Muscle of arm (tissue), 12 donors: ENCODE data around the gene BAG5. TPM values are rescaled to one million over a fixed set of nuclear protein-coding genes. Genes with fewer than 3 reads are reported as not detected.

Experiments
- DNase-seq: peaks from one replicate; pipeline ENCODE4 v3.0.0-alpha.2; 2013
- polyA plus RNA-seq, 12 donors: library from polyadenylated mRNA; unstranded; fragments of 120-200 nt; gene quantifications; one replicate each; pipeline ENCODE4 v1.2.1, GENCODE V29; 2013; ENCODE audit not compliant: insufficient read length in 12 of 12

Gene BAG5
- polyA plus RNA-seq, 12 donors, result 19.7 to 25.5 (median 23.0) TPM; not detected in 1

GRCh38 chr14:103574707-103575285 is 12.3 kb upstream of the BAG5 start:
- DNase-seq, result no peak

- no peak for DNase-seq
Measured at GRCh38 chr14:103574104-103574503, 11.6 kb upstream of the BAG5 start.

DNA sequence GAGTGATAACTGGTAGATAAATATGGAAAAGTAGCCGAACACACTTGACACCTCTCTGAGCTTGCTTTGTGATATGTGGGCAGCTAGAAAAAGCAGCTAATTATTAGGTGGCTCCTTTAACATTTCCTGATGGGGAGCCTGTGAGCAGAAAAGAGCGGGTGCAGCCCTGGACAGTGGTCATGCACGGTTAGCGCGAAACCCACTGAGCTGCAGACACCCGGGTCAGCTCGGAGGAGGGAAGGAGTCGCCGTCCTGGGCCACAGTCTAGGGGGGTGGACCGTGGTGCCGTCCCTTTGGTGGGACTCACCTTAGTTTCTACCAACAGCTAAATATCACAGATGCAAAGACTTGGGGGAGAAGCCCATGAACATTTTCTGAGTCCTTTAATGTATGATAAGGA is 7.0 kb upstream of the BAG5 start:
- no peak for DNase-seq

DNA sequence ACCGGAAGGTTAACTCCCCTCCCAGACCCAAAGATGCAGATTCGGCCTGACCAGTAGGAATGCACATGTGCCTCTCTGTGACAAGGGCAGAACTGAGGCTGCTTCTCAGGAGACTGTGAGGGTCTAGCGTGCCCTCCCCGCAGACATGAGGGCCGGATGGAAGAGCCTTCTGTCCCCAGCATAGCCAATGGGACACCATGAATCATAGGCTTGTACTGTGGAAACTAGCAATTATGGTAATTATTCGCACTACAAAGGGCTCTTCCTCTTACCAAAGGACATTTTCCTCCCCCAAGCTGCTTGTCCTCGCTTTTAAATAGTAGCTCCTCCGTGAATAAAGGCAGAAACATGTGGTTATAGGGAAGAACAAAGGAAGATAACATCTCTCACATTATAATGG is 6.5 kb upstream of the BAG5 start:
- no peak for DNase-seq

DNA sequence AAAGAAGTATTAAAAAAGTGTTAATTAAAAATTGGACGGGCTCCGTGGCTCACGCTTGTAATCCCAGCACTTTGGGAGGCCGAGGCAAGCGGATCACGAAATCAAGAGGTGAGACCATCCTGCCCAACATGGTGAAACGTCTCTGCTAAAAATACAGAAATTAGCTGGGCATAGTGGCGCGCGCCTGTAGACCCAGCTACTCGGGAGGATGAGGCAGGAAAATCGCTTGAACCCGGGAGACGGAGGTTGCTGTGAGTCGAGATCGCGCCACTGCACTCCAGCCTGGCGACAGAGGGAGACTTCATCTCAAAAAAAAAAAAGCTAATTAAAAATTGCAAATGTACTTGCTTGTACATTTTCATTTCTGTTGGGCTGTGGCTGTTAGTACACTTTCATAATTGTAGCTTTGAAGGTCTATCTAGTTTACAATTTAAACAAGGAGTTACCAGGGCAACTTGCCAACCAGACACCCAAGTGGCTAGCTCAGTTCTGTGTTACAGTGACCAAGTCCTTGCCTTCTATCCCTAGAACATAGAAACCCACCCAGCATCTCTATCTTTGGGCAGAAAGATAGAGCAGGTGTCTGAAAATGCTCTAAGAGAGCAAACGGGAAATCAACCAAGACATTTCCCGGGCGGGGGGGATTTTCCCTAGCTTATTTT is 1.5 kb upstream of the BAG5 start:
- DNase-seq, result no peak

DNA sequence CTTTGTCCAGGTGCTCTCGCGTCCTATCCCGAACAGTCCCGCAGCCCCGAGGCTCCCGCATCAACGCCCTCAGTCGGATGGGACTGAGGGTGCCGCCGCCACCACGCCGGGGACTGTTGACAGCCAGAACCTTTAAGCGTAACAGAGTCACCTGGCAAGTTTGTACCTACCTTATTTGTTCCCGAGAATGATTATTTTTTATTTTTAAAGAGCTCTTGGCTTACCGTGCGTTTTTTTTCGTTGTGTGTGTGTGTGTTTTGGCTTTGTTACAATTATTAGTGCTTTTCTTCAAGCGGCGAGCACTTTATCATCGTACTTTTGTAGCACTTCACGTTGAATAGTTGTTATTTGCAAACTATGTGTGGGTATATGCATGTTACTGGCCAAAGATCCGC is 766 bp upstream of the BAG5 start:
- no peak for DNase-seq

GRCh38 chr14:103562179-103562428 is 353 bp downstream of the BAG5 start:
- no peak for DNase-seq

DNA sequence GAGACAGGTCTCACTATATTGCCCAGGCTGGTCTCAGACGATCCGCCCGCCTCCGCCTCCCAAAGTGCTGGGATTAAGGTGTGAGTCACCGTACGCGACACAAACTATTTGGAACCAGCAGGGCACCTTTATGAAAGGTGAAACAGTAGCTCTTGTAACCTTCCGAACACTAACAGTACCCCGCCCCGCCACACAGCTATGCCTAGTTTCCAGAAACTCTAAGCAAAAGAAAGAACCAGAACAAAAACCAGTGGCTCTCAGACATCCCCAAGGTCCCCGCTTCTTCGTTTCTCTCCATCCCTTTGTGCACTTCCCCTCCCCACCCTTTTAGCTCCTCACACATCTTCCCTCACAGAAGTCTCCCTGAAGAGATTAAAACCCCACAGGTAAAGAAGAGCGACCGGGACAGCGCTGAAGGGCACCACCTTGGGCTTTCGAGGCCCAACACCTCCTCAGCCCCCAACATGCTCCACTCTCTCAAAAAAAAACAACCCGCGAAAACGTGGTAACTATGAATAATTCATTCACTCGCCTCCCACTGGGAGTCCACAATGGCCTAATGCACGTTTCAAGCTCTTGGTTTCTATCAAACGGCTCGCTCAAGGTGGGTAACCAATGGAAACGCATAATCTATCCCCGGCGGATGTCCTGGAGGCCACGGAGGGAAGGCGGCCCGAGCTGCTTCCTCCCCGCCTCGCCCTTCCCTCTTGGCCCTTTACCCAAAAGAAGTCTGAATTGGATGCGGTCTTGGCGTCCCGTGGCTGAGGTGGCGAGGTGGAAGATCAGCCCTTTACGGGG is 877 bp downstream of the BAG5 start:
- no peak for DNase-seq

DNA sequence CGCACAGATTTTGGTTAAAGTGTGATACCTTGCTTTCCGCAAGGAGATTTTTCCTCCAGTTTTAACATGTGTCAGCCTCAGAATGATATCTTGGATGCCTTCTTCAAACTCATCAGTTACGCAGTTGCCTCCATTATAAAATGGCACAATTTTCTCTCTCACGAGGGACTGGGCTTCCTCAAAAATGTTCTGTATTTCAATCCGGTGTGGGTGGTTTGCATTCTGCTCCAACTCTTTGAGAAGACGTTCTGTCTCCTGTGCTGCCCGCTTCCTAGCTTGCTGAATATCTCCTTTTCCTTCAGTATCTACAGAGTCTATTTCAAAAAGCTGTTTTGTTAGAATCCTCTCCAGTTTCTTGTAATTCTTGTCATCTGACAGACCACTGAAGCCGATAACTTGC is 1.8 kb downstream of the BAG5 start:
- DNase-seq, result no peak

GRCh38 chr14:103559766-103560165 is 2.7 kb downstream of the BAG5 start:
- DNase-seq, result no peak

GRCh38 chr14:103558071-103558882 is 4.2 kb downstream of the BAG5 start:
- no peak for DNase-seq

DNA sequence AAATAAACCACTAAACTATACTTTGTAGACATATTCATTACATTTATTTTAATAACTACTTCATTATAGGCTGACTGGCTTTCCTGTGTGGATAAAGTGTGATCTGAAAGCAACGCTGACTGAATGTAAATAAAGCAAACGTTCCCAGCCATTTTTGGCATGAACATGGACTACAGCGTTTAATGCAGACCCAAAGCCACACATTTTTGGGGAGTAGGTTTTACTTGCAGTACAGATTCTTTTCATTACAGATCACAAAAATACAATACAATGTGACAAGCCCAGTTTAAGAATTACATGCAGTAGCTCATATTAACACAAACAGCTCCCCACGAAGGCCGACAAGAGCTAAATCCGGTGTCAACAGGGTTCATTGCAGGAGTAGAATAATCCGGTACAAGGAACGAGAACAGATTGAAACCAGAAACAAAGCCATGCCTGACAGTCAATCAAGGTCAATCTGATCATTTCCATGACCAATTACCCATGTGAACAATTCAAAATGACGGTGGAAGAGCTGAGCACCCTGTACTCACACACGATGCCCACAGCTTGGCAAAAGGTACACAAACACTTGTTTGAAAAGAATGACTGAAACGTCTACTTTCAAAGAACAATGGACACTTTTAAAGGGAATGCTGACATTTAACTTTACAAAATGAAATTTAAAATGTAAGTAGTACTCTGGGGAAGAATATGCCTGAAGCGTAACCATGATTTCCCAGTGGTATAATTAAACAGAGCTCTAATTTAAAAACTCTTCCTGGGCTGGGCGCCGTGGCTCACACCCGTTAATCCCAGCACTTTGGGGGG is 5.3 kb downstream of the BAG5 start:
- DNase-seq, result no peak

DNA sequence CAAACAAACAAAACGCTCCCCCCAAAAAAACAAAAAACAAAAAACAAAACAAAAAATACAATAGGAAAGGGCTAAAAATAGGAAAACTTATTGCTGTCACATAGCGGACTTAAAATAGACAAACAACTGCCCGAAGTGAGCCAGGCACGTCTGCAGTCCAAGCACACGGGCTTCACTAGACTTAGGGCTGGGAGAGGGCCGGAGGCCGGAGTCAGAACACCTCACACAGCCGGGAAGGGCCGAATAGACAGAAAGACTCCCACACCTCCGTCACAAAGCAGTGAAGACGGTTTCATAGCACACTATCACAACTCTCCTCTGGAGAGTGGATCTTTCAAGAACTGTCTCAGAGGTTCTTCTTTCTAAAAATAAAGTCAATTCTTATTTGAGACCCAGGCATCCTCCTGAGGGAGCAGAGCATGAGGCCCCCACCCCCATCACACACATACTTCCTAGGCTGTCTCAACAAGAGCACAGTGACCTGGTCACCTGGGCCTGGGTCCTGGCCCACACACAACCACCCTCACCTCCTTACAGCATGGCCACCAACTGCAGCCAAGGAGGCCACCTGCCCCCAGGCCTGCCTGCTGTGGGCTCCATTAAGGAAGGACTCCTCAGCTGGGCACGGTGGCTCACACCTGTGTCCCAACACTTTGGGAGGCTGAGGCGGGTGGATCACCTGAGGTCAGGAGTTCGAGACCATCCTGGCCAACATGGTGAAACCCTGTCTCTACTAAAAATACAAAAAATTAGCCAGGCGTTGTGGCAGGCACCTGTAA is 6.7 kb downstream of the BAG5 start:
- DNase-seq, result no peak

- no peak for DNase-seq
Measured at GRCh38 chr14:103552846-103553210, 9.6 kb downstream of the BAG5 start.

DNA sequence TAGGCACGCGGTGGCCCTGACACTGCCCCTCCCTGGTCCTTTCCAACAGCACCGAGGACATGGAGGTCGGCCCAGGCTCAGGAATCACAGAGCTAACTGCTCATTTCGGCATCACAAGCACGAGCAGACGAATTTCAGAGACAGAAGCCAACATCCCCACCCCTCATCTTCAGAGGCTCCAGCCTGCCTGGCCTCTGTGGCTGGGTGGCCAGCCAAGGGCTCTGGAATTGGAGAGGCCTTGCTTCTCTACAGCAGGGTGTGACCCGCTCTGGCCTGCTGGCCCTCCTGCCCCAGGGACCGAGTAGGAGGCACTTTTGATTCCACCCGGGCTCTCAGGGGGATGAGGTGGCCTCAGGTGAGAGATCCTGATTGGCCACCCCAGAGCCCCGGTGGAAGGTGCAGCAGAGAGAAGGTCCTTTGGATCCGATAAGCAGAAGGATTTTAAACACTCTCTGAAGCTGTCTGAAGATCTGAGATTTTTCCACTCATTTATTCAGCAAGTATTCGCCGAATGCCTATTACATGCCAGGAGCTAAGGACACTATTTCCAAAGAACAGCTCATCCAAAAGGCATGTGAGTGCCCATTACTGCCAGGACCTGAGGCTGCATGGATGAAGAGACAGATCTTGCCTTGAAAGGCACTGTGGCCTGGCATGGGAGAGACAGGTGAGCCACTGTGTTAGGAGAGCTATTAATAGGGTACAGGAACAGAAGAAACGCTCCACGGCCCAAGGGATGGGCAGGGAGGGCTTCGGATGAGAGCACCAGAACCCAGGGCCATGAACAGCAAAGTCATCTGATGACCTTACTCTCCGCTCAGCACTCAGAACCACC is 10.2 kb downstream of the BAG5 start:
- no peak for DNase-seq

GRCh38 chr14:103551338-103551762 is 11.1 kb downstream of the BAG5 start:
- no peak for DNase-seq

DNA sequence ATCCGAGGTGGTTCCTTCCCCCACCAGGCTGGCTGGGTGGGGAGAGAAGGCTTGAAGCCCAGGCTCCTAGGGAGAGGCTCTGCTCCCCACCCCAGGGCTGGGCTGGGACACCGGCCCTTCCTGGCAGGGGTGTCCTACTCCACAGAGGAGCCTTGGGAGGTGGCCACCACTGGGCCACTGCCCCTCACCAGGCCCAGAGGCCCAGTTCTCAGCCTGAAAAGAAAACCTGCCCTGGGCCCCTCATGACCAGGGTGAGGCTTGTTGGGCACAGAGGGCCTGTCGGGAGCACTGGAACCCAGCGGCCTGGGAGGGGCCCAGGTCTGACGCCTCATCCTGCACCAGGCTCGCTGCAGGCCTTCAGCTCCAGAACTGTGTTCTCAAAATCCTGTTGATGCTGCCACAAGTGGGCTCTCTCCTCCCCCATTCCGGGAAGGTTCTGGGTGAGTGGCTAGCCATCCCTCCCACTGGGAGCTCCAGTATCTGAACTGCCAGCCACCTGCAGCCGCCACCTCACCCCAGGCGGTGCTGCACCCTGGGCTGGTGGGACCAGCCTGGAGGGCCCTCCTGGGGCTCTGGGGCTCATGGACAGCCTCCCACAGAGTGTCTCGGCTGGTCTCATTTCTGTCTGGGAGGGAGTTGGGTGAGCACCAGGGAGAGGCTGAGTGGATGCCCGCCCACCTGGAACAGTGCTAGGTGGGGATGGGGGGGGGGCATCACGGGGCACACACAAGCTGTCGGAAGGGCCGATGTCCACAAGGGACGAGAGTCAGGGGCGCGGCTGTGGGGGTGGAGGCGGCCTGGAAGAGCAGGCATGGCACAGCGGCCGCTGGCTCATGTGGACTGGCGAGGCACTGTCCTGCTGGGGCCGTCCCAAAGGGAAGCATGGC is 11.8 kb downstream of the BAG5 start:
- DNase-seq, result no peak

- no peak for DNase-seq
Measured at GRCh38 chr14:103549361-103550311, 12.8 kb downstream of the BAG5 start.
